ENCODE results near the gene SCP2D1. TPM values are rescaled to one million over a fixed set of nuclear protein-coding genes. Genes with fewer than 3 reads are reported as not detected.

The SCP2D1 gene
- total and polyA plus RNA-seq, 2 donors (not counting 1 experiment from before 2014, with no cell fraction given) = not detected

GRCh38 chr20:18853216-18853615 lies 39.6 kb downstream of the SCP2D1 start:
- intact Hi-C loops (cut with micrococcal nuclease) = no loop called here
- no peak overlapping the region for H3K27ac Mint-ChIP-seq
- no peaks in the 10 kb centered on the region for H3K4me1 ChIP-seq (ENCODE audit: control insufficient read depth in 2 of 2, insufficient read depth in 2 of 2, low read length in 2 of 2)
- H3K9ac ChIP-seq (ENCODE audit: low read length) = no peak overlapping the region
- ATAC-seq (ENCODE audit: low read depth) = no peak
- no peak overlapping the region for H3K27ac ChIP-seq (ENCODE audit: low read length in 2 of 2)
- H3K9me3 Mint-ChIP-seq (ENCODE audit: insufficient read depth) = peaks cover under 1% of the 10 kb centered on the region
- no CpG with 5 or more reads among the region's 4 CpGs for WGBS (ENCODE audit: insufficient coverage)
- no peak overlapping the region for H3K4me2 ChIP-seq (replicated peaks; ENCODE audit: low read depth, low read length, poor library complexity, severe bottlenecking)
- H3K9me3 ChIP-seq (ENCODE audit: control extremely low read depth in 1 of 3, control insufficient read depth in 2 of 3, insufficient read depth in 1 of 3, low read length in 2 of 3) = no peaks in the 10 kb centered on the region
- no peaks in the 10 kb centered on the region for H3K36me3 ChIP-seq (replicated peaks in 1 of 2; ENCODE audit: control extremely low read depth in 1 of 2, control insufficient read depth in 1 of 2, extremely low read depth in 1 of 2, insufficient read depth in 2 of 2, low read length in 1 of 2)
- CTCF ChIA-PET = no interaction called here
- H3K27me3 Mint-ChIP-seq = peaks cover 15% of the 10 kb centered on the region
- no peak overlapping the region for H2AFZ ChIP-seq (ENCODE audit: insufficient read depth, low read depth, low read length, poor library complexity, severe bottlenecking)
- no peaks in the 10 kb centered on the region for H4K20me1 ChIP-seq (ENCODE audit: control insufficient read depth, insufficient read depth, low read length, poor library complexity, severe bottlenecking)
- H3K79me2 ChIP-seq (ENCODE audit: control insufficient read depth, insufficient read depth, low read length) = no peaks in the 10 kb centered on the region
- H3K4me3 ChIP-seq (ENCODE audit: control extremely low read depth in 1 of 5, extremely low read depth in 1 of 5, insufficient read depth in 1 of 5, low read depth in 2 of 5, low read length in 4 of 5) = no peak overlapping the region
- TF ChIP-seq EZH2 (IDR thresholded peaks at IDR 0.05; ENCODE audit: borderline replicate concordance, insufficient read depth, low read depth, low read length, poor library complexity, severe bottlenecking) (no peak), CTCF (IDR thresholded peaks at IDR 0.05) (no peak)
- POLR2A ChIA-PET = no interaction called here
- no peaks in the 10 kb centered on the region for H3K4me1 Mint-ChIP-seq
- DNase-seq = no peak
- peaks cover 0 to 9% (median 2%) of the 10 kb centered on the region in 4 experiments for H3K27me3 ChIP-seq (replicated peaks in 1 of 4; ENCODE audit: control extremely low read depth in 1 of 4, control insufficient read depth in 3 of 4, insufficient read depth in 4 of 4, low read length in 3 of 4)
- no peak overlapping the region for H3K4me3 Mint-ChIP-seq

- no peaks in the 10 kb centered on the region for H3K79me2 ChIP-seq (ENCODE audit: control insufficient read depth, insufficient read depth, low read length)
- peaks cover 0 to 9% (median 2%) of the 10 kb centered on the region in 4 experiments for H3K27me3 ChIP-seq (replicated peaks in 1 of 4; ENCODE audit: control extremely low read depth in 1 of 4, control insufficient read depth in 3 of 4, insufficient read depth in 4 of 4, low read length in 3 of 4)
- ATAC-seq (ENCODE audit: low read depth) (no peak), DNase-seq (no peak)
- no peak overlapping the region for H3K4me2 ChIP-seq (replicated peaks; ENCODE audit: low read depth, low read length, poor library complexity, severe bottlenecking)
- no peak overlapping the region for H3K27ac ChIP-seq (ENCODE audit: low read length in 2 of 2)
- no peak overlapping the region for H3K9ac ChIP-seq (ENCODE audit: low read length)
- TF ChIP-seq CTCF (IDR thresholded peaks at IDR 0.05) (no peak), EZH2 (IDR thresholded peaks at IDR 0.05; ENCODE audit: borderline replicate concordance, insufficient read depth, low read depth, low read length, poor library complexity, severe bottlenecking) (no peak)
- intact Hi-C loops (cut with micrococcal nuclease) = no loop called here
- H3K4me3 ChIP-seq (ENCODE audit: control extremely low read depth in 1 of 5, extremely low read depth in 1 of 5, insufficient read depth in 1 of 5, low read depth in 2 of 5, low read length in 4 of 5) = no peak overlapping the region
- ChIA-PET CTCF (no interaction called here), POLR2A (no interaction called here)
- no peaks in the 10 kb centered on the region for H3K9me3 ChIP-seq (ENCODE audit: control extremely low read depth in 1 of 3, control insufficient read depth in 2 of 3, insufficient read depth in 1 of 3, low read length in 2 of 3)
- no peaks in the 10 kb centered on the region for H3K4me1 Mint-ChIP-seq
- H4K20me1 ChIP-seq (ENCODE audit: control insufficient read depth, insufficient read depth, low read length, poor library complexity, severe bottlenecking) = no peaks in the 10 kb centered on the region
- peaks cover 15% of the 10 kb centered on the region for H3K27me3 Mint-ChIP-seq
- no peak overlapping the region for H3K4me3 Mint-ChIP-seq
- no peak overlapping the region for H3K27ac Mint-ChIP-seq
- H2AFZ ChIP-seq (ENCODE audit: insufficient read depth, low read depth, low read length, poor library complexity, severe bottlenecking) = no peak overlapping the region
- no peaks in the 10 kb centered on the region for H3K36me3 ChIP-seq (replicated peaks in 1 of 2; ENCODE audit: control extremely low read depth in 1 of 2, control insufficient read depth in 1 of 2, extremely low read depth in 1 of 2, insufficient read depth in 2 of 2, low read length in 1 of 2)
- WGBS (ENCODE audit: insufficient coverage) = 60% methylated on average over 1 of the region's 2 CpGs
- peaks cover 3% of the 10 kb centered on the region for H3K9me3 Mint-ChIP-seq (ENCODE audit: insufficient read depth)
- H3K4me1 ChIP-seq (ENCODE audit: control insufficient read depth in 2 of 2, insufficient read depth in 2 of 2, low read length in 2 of 2) = no peaks in the 10 kb centered on the region
Measured at GRCh38 chr20:18853946-18854646, 40.5 kb downstream of the SCP2D1 start.

All from B cell (primary cell).